NB4 (cell line): ENCODE data around the gene CTXND1.
"Not testable (repeated sequence)": the region's sequence is repeated elsewhere in the genome, so short reads cannot be mapped to it uniquely, and the experiment has no call there.

Experiments used
- DNase-seq: peaks from one replicate; pipeline ENCODE4 v3.0.0; 2010; ENCODE audit warnings: low read depth
- H3K4me3 ChIP-seq: one replicate; pipeline ENCODE4 v1.5.1; 2011; ENCODE audit warnings: mild to moderate bottlenecking, low read depth, low read length, moderate library complexity
- CTCF ChIP-seq: IDR thresholded peaks from one replicate; pipeline ENCODE4 v1.5.1; 2012; ENCODE audit warnings: low read depth, low read length
- MAX ChIP-seq: IDR thresholded peaks from 2 replicates; pipeline ENCODE4 v1.6.1; 2011; ENCODE audit warnings: low read depth, low read length
- MYC ChIP-seq: IDR thresholded peaks from 2 replicates; pipeline ENCODE4 v1.6.1; 2011; ENCODE audit warnings: low read depth, low read length
- POLR2A ChIP-seq: IDR thresholded peaks from 2 replicates; pipeline ENCODE4 v1.6.1; 2011; ENCODE audit warnings: mild to moderate bottlenecking; ENCODE audit not compliant: insufficient read length; ENCODE audit errors: extremely low read depth

CTXND1 gene

GRCh38 chr15:80252121-80252518 is at the start of gene CTXND1:
TSS of gene CTXND1 (minus strand) at chr15:80252213. CDS start at chr15:80201949, 50,264 bp downstream.
- TF ChIP-seq MAX = no peak
- TF ChIP-seq CTCF = no peak
- no peak for TF ChIP-seq POLR2A
- TF ChIP-seq MYC = no peak
- no peak for DNase-seq
- H3K4me3 ChIP-seq = no peak within 1 kb of the TSS

- TF ChIP-seq MAX (no peak), MYC (no peak), CTCF (no peak), POLR2A (no peak)
- DNase-seq = no peak
- no peak overlapping the region for H3K4me3 ChIP-seq
These were observed 49.5 kb upstream of the CTXND1 start for GRCh38 chr15:80301472-80301871.

- H3K4me3 ChIP-seq, DNase-seq: not testable (repeated sequence)
These were observed 43.8 kb upstream of the CTXND1 start for GRCh38 chr15:80295777-80296176.

GRCh38 chr15:80292079-80292478 is 40.1 kb upstream of the CTXND1 start:
- no peak for TF ChIP-seq CTCF
- TF ChIP-seq MYC = no peak
- TF ChIP-seq MAX = no peak
- TF ChIP-seq POLR2A = no peak
- H3K4me3 ChIP-seq = no peak overlapping the region
- DNase-seq = no peak

GRCh38 chr15:80290891-80291290 is 38.9 kb upstream of the CTXND1 start:
- H3K4me3 ChIP-seq = not testable (repeated sequence)

GRCh38 chr15:80289528-80290495 is 37.8 kb upstream of the CTXND1 start:
- TF ChIP-seq POLR2A (no peak), MYC (no peak), CTCF (no peak), MAX (no peak)
- no peak for DNase-seq
- no peak overlapping the region for H3K4me3 ChIP-seq

More at GRCh38 chr15:80290891-80291290, 38.9 kb upstream of the CTXND1 start:
- DNase-seq = not testable (repeated sequence)

GRCh38 chr15:80288131-80288530 is 36.1 kb upstream of the CTXND1 start:
- no peak for DNase-seq
- no peak overlapping the region for H3K4me3 ChIP-seq
- TF ChIP-seq MYC (no peak), POLR2A (no peak), CTCF (no peak), MAX (no peak)
